Lower leg skin (tissue), 4 donors: ENCODE measurements around the gene DGKE. TPM values are rescaled to one million over a fixed set of nuclear protein-coding genes. Genes with fewer than 3 reads are reported as not detected.

Experiments used
- DNase-seq, 2 donors: peaks; one replicate each; pipeline ENCODE4 v3.0.0-alpha.2; 2019; ENCODE audit warnings: low spot score in 2 of 2
- H3K4me3 ChIP-seq: fragments of 200-600 bp; sonication (generic); 2 replicates; pipeline ENCODE4 v1.5.1; 2017; ENCODE audit warnings: mild to moderate bottlenecking, low read depth; ENCODE audit not compliant: poor library complexity, severe bottlenecking
- CTCF ChIP-seq, 3 donors: fragments of 450-650 bp; IDR thresholded peaks; one replicate each; pipeline ENCODE4 v1.5.1; 2016; ENCODE audit warnings: antibody characterized with exemption in 3 of 3, mild to moderate bottlenecking in 3 of 3, moderate library complexity in 2 of 3
- POLR2A ChIP-seq, 2 donors: fragments of 450-650 bp; IDR thresholded peaks; one replicate each; pipeline ENCODE4 v1.6.1; 2016 to 2017; ENCODE audit warnings: antibody characterized with exemption in 2 of 2, mild to moderate bottlenecking in 1 of 2, moderate library complexity in 1 of 2
- WGBS, 2 donors: methylation state at CpG; one replicate each; pipeline ENCODE4 v1.1.5; 2018; 5-methylcytosine and 5-hydroxymethylcytosine counted together
- intact Hi-C: fragments of 100-400 bp; cut with DNase I; formaldehyde crosslinking; loops from one replicate; pipeline ENCODE4 v1.15.0; 2023; ENCODE audit warnings: low total_unique reads
- total RNA-seq, 4 donors: library from RNA; depleted of rRNA; stranded (reverse); fragments of >200 nt; gene quantifications; one replicate each; pipeline ENCODE4 v1.1.0, GENCODE V29; 2016

Gene DGKE
- 1 to 10 TPM; 2.5 to 5.7 (median 3.2) TPM for total RNA-seq

GRCh38 chr17:56833809-56834379 is at the start of gene DGKE, which contains the start of gene C17orf67:
TSS of gene DGKE (plus strand) at chr17:56834151. CDS start at chr17:56834796, 645 bp downstream.
TSS of gene C17orf67 (minus strand) at chr17:56833920. CDS start at chr17:56815810, 18,110 bp downstream.
- DNase-seq, result peak; percentile 97 to 100
- TF ChIP-seq POLR2A (IDR thresholded peaks at IDR 0.05) (no peak), CTCF (IDR thresholded peaks at IDR 0.05) (no peak)
- 0 to 1% methylated on average over 18 to 52 of the region's 66 CpGs for WGBS, 2 donors
- H3K4me3 ChIP-seq, result peak within 1 kb of the TSS; percentile 54
- intact Hi-C loops, result no loop called here

GRCh38 chr17:56785405-56785804 is 48.5 kb upstream of the DGKE start:
- WGBS, 2 donors, result 37 to 50% methylated on average over 5 of the region's 5 CpGs
- no peak overlapping the region for H3K4me3 ChIP-seq
- intact Hi-C loops, result no loop called here
- no peak for TF ChIP-seq CTCF (IDR thresholded peaks at IDR 0.05)
- no peak for TF ChIP-seq POLR2A (IDR thresholded peaks at IDR 0.05)
- DNase-seq, result peak in 1 of 2 donors; percentile 76

- intact Hi-C loops, result no loop called here
- peak in 1 of 2 donors; percentile 81 for DNase-seq
- 68 to 77% methylated on average over 9 of the region's 9 CpGs for WGBS, 2 donors
- TF ChIP-seq CTCF (IDR thresholded peaks at IDR 0.05), result no peak
- TF ChIP-seq POLR2A (IDR thresholded peaks at IDR 0.05), result no peak
- no peak overlapping the region for H3K4me3 ChIP-seq
Observed at GRCh38 chr17:56785997-56786680, 47.8 kb upstream of the DGKE start.

- TF ChIP-seq POLR2A (IDR thresholded peaks at IDR 0.05) (no peak), CTCF (IDR thresholded peaks at IDR 0.05) (no peak)
- no peak overlapping the region for H3K4me3 ChIP-seq
Observed at GRCh38 chr17:56786989-56787482, 46.9 kb upstream of the DGKE start.

GRCh38 chr17:56792267-56792666 is 41.7 kb upstream of the DGKE start:
- 85 to 98% methylated on average over 1 of the region's 1 CpG for WGBS, 2 donors
- TF ChIP-seq CTCF (IDR thresholded peaks at IDR 0.05) (no peak), POLR2A (IDR thresholded peaks at IDR 0.05) (no peak)
- DNase-seq, result no peak

More at GRCh38 chr17:56786989-56787482, 46.9 kb upstream of the DGKE start:
- intact Hi-C loops, result no loop called here
- peak; percentile 63 to 85 for DNase-seq
- 34 to 42% methylated on average over 7 of the region's 7 CpGs for WGBS, 2 donors

More at GRCh38 chr17:56792267-56792666, 41.7 kb upstream of the DGKE start:
- H3K4me3 ChIP-seq, result no peak overlapping the region
- intact Hi-C loops, result no loop called here
